H1 (cell line): Measurements from ENCODE around the gene FZD4. TPM values are rescaled to one million over a fixed set of nuclear protein-coding genes. Genes with fewer than 3 reads are reported as not detected.

Experiments used
- CTCF ChIA-PET: fragments of 300-600 bp; sonication (Branson Sonifier 250); formaldehyde crosslinking; loops from one replicate; lab custom pipeline; 2021; ENCODE audit not compliant: partially characterized antibody; lab: Charles Lee
- POLR2A ChIA-PET: fragments of 300-600 bp; sonication (Branson Sonifier 250); formaldehyde crosslinking; loops from one replicate; lab custom pipeline; 2021; ENCODE audit warnings: inconsistent platforms; ENCODE audit not compliant: partially characterized antibody; lab: Charles Lee
- DNase-seq, 2 experiments: peaks; one replicate each; pipeline versions ENCODE4 v3.0.0 to v3.0.0-alpha.2; 2010 to 2022; ENCODE audit warnings: low spot score in 2 of 2, low read depth in 1 of 2, mixed read lengths in 1 of 2
- FAIRE-seq: peaks from 2 replicates; lab custom pipeline; 2011; peaks lifted over from hg19 to GRCh38; lab: Jason Lieb, UNC
- H2AFZ ChIP-seq: 2 replicates; pipeline ENCODE4 v1.8.1; 2012; ENCODE audit warnings: low read length, inconsistent platforms
- H2AK5ac ChIP-seq: 2 replicates; pipeline ENCODE4 v1.6.1; 2013; ENCODE audit warnings: low read depth, low read length
- H2BK120ac ChIP-seq: replicated peaks from 2 replicates; pipeline ENCODE3; 2013; ENCODE audit warnings: low read depth, low read length, inconsistent platforms
- H2BK12ac ChIP-seq: 2 replicates; pipeline ENCODE4 v1.6.1; 2013; ENCODE audit warnings: low read depth, low read length
- H2BK15ac ChIP-seq: 2 replicates; pipeline ENCODE4 v1.6.1; 2013; ENCODE audit warnings: low read length
- H2BK20ac ChIP-seq: 2 replicates; pipeline ENCODE4 v1.6.1; 2013; ENCODE audit warnings: low read length
- H2BK5ac ChIP-seq: 2 replicates; pipeline ENCODE4 v1.6.1; 2013; ENCODE audit warnings: low read depth, low read length
- H3K14ac ChIP-seq: 2 replicates; pipeline ENCODE4 v1.6.1; 2013; ENCODE audit warnings: inconsistent platforms; ENCODE audit not compliant: insufficient read length
- H3K18ac ChIP-seq: 2 replicates; pipeline ENCODE4 v1.6.1; 2013; ENCODE audit warnings: low read length; ENCODE audit errors: extremely low read depth
- H3K23ac ChIP-seq: 2 replicates; pipeline ENCODE4 v1.6.1; 2013; ENCODE audit warnings: inconsistent platforms; ENCODE audit not compliant: insufficient read length
- H3K23me2 ChIP-seq: 2 replicates; pipeline ENCODE4 v1.6.1; 2013; ENCODE audit warnings: low read depth, low read length
- H3K27ac ChIP-seq: 2 replicates; pipeline ENCODE4 v1.6.1; 2011; ENCODE audit warnings: low read depth, low read length, inconsistent platforms
- H3K27me3 ChIP-seq, 4 experiments: replicated peaks in 1 of 4; 1 replicate in 1 of 4; 2 replicates in 3 of 4; pipeline versions ENCODE4 v1.6.1 to v1.8.1; 2011 to 2013; ENCODE audit warnings: low read length in 3 of 4, mild to moderate bottlenecking in 3 of 4, inconsistent platforms in 2 of 4, mixed read lengths in 2 of 4, moderate library complexity in 1 of 4; ENCODE audit not compliant: control insufficient read depth in 3 of 4, insufficient read depth in 3 of 4; ENCODE audit errors: extremely low read depth in 1 of 4
- H3K36me3 ChIP-seq, 4 experiments: 2 replicates each; pipeline versions ENCODE4 v1.6.1 to v1.8.1; 2011 to 2013; ENCODE audit warnings: mild to moderate bottlenecking in 4 of 4, low read length in 3 of 4, moderate library complexity in 2 of 4, control low read depth in 1 of 4, inconsistent platforms in 1 of 4; ENCODE audit not compliant: insufficient read depth in 4 of 4, control insufficient read depth in 2 of 4
- H3K4ac ChIP-seq: replicated peaks from 2 replicates; pipeline ENCODE3; 2013; ENCODE audit warnings: low read length, low read depth, mixed read lengths, inconsistent platforms; ENCODE audit not compliant: insufficient read length
- H3K4me1 ChIP-seq, 4 experiments: replicated peaks in 1 of 4; 1 replicate in 1 of 4; 2 replicates in 3 of 4; pipeline versions ENCODE4 v1.6.1 to v1.8.1; 2011 to 2013; ENCODE audit warnings: low read length in 3 of 4, inconsistent platforms in 2 of 4, mixed read lengths in 1 of 4; ENCODE audit not compliant: insufficient read depth in 4 of 4, control insufficient read depth in 3 of 4
- H3K4me2 ChIP-seq, 2 experiments: 2 replicates each; pipeline versions ENCODE4 v1.6.1 to v1.8.1; 2011 to 2013; ENCODE audit warnings: low read depth in 2 of 2, low read length in 2 of 2, control low read depth in 1 of 2, inconsistent platforms in 1 of 2, mild to moderate bottlenecking in 1 of 2; ENCODE audit not compliant: insufficient read depth in 1 of 2
- H3K4me3 ChIP-seq, 4 experiments: fragments of 200-600, 300-600 bp in 1 of 4; sonication (generic), shearing (Covaris generic), sonication (Bioruptor Twin) in 1 of 4; 2 replicates each; pipeline versions ENCODE4 v1.5.1 to v1.8.1; 2011 to 2016; ENCODE audit warnings: low read length in 4 of 4, low read depth in 3 of 4, control low read depth in 2 of 4, inconsistent platforms in 2 of 4, mild to moderate bottlenecking in 2 of 4, mixed read lengths in 1 of 4, moderate library complexity in 1 of 4; ENCODE audit not compliant: insufficient read depth in 2 of 4; ENCODE audit errors: extremely low read depth in 1 of 4
- H3K56ac ChIP-seq: replicated peaks from 2 replicates; pipeline ENCODE3; 2013; ENCODE audit warnings: low read depth, mild to moderate bottlenecking, mixed read lengths, low read length, inconsistent platforms; ENCODE audit not compliant: insufficient read length
- H3K79me1 ChIP-seq: 2 replicates; pipeline ENCODE4 v1.6.1; 2013; ENCODE audit warnings: low read depth, low read length, control low read depth
- H3K79me2 ChIP-seq, 2 experiments: 2 replicates each; pipeline versions ENCODE4 v1.6.1 to v1.8.1; 2012 to 2013; ENCODE audit warnings: low read length in 2 of 2, mild to moderate bottlenecking in 2 of 2, inconsistent platforms in 1 of 2; ENCODE audit not compliant: insufficient read depth in 2 of 2, control insufficient read depth in 1 of 2
- H3K9ac ChIP-seq, 4 experiments: replicated peaks in 1 of 4; 1 replicate in 1 of 4; 2 replicates in 3 of 4; pipeline versions ENCODE4 v1.6.1 to v1.8.1; 2011 to 2013; ENCODE audit warnings: low read depth in 3 of 4, low read length in 3 of 4, control low read depth in 2 of 4, mild to moderate bottlenecking in 2 of 4, moderate library complexity in 2 of 4, inconsistent platforms in 1 of 4; ENCODE audit errors: extremely low read depth in 1 of 4
- H3K9me3 ChIP-seq, 2 experiments: 2 replicates each; pipeline versions ENCODE4 v1.6.1 to v1.8.1; 2012 to 2013; ENCODE audit warnings: mild to moderate bottlenecking in 2 of 2, moderate library complexity in 2 of 2, control low read depth in 1 of 2, inconsistent platforms in 1 of 2, low read depth in 1 of 2, low read length in 1 of 2, mixed read lengths in 1 of 2; ENCODE audit not compliant: insufficient read depth in 2 of 2
- H4K20me1 ChIP-seq, 2 experiments: replicated peaks in 1 of 2; 2 replicates each; pipeline versions ENCODE3 to v1.8.1; 2011 to 2013; ENCODE audit warnings: inconsistent platforms in 2 of 2, low read length in 2 of 2, mild to moderate bottlenecking in 1 of 2; ENCODE audit not compliant: insufficient read depth in 2 of 2, control insufficient read depth in 1 of 2
- H4K5ac ChIP-seq: 2 replicates; pipeline ENCODE4 v1.6.1; 2013; ENCODE audit warnings: low read length, low read depth, mixed read lengths, inconsistent platforms; ENCODE audit not compliant: insufficient read length
- H4K8ac ChIP-seq: 2 replicates; pipeline ENCODE4 v1.8.0; 2013; ENCODE audit warnings: mild to moderate bottlenecking, moderate library complexity, low read length, inconsistent platforms; ENCODE audit not compliant: insufficient read depth; ENCODE audit errors: extremely low read depth
- H4K91ac ChIP-seq: replicated peaks from 2 replicates; pipeline ENCODE3; 2013; ENCODE audit warnings: low read length, mixed read lengths, inconsistent platforms; ENCODE audit not compliant: insufficient read length
- CBX5 ChIP-seq: fragments of 300-800, 300-1000 bp; sonication (generic); IDR thresholded peaks from 2 replicates; pipeline ENCODE4 v1.7.1; 2016; ENCODE audit warnings: antibody characterized with exemption, low read length, low read depth
- CEBPB ChIP-seq: IDR thresholded peaks from 2 replicates; pipeline ENCODE4 v1.6.1; 2012; ENCODE audit warnings: low read depth, low read length
- CHD1 ChIP-seq: IDR thresholded peaks from 2 replicates; pipeline ENCODE4 v1.6.1; 2012; ENCODE audit warnings: low read depth, low read length, improper control_type of control experiment
- GABPA ChIP-seq: IDR thresholded peaks from 2 replicates; pipeline ENCODE4 v1.6.1; 2011; ENCODE audit warnings: mild to moderate bottlenecking, low read length, moderate library complexity, borderline replicate concordance; ENCODE audit not compliant: insufficient read depth
- GTF2F1 ChIP-seq: IDR thresholded peaks from 2 replicates; pipeline ENCODE4 v1.6.1; 2012; ENCODE audit warnings: low read depth, low read length, improper control_type of control experiment, borderline replicate concordance
- HDAC6 ChIP-seq: IDR thresholded peaks from one replicate; pipeline ENCODE4 v1.7.1; 2012; ENCODE audit warnings: low read depth, mild to moderate bottlenecking, inconsistent platforms, low read length, moderate library complexity
- RXRA ChIP-seq: IDR thresholded peaks from 2 replicates; pipeline ENCODE4 v1.6.1; 2011; ENCODE audit warnings: low read depth, mild to moderate bottlenecking, low read length, moderate library complexity; ENCODE audit not compliant: insufficient read depth
- SIX5 ChIP-seq: IDR thresholded peaks from 2 replicates; pipeline ENCODE4 v1.6.1; 2011; ENCODE audit warnings: mild to moderate bottlenecking, low read depth, low read length
- SRF ChIP-seq: IDR thresholded peaks from 2 replicates; pipeline ENCODE4 v1.6.1; 2011; ENCODE audit warnings: mild to moderate bottlenecking, low read depth, low read length, moderate library complexity
- SUZ12 ChIP-seq: fragments of 200-600 bp; sonication (generic); IDR thresholded peaks from 2 replicates; pipeline ENCODE4 v1.6.1; 2012; ENCODE audit warnings: mild to moderate bottlenecking, inconsistent platforms, low read length, moderate library complexity, mixed read lengths
- WGBS, 2 experiments: shearing (Covaris generic) in 1 of 2; methylation state at CpG; one replicate each; pipeline versions ENCODE4 v1.1.6 to v1.1.7; 2013 to 2015; ENCODE audit warnings: low lambda C conversion rate in 2 of 2, mixed read lengths in 2 of 2, inconsistent platforms in 1 of 2, low coverage in 1 of 2, missing lambda C conversion rate in 1 of 2; ENCODE audit not compliant: insufficient replicate concordance in 2 of 2, insufficient coverage in 1 of 2, insufficient read length in 1 of 2; ENCODE audit errors: extremely low coverage in 1 of 2, missing lambda C conversion rate in 1 of 2; 5-methylcytosine and 5-hydroxymethylcytosine counted together
- polyA plus RNA-seq, 7 experiments: library from polyadenylated mRNA; depleted of rRNA in 3 of 7; stranded (reverse) in 5 of 7; unstranded in 2 of 7; fragments of >200 nt in 5 of 7; fragments of 200-250 nt in 2 of 7; gene quantifications; 1 replicate in 5 of 7; 2 replicates in 1 of 7; 4 replicates in 1 of 7; pipeline versions ENCODE4 v1.2.1 to v1.2.3, GENCODE V29; 2011 to 2013; ENCODE audit warnings: missing spikeins in 2 of 7, mixed read lengths in 2 of 7
- total RNA-seq: library from RNA; stranded (reverse); fragmentation: NEBNext Ultra II Directional; extraction: Animal tissue kit (Norgen Biotek cat#: 25700); gene quantifications from 2 replicates; pipeline ENCODE4 v1.2.1, GENCODE V29; 2021

FZD4 gene
- total and polyA plus RNA-seq, 2 of the 8 experiments (the other 6 are each of a cell fraction or from before 2014, with no cell fraction given): 3.1 to 7.1 TPM

DNA sequence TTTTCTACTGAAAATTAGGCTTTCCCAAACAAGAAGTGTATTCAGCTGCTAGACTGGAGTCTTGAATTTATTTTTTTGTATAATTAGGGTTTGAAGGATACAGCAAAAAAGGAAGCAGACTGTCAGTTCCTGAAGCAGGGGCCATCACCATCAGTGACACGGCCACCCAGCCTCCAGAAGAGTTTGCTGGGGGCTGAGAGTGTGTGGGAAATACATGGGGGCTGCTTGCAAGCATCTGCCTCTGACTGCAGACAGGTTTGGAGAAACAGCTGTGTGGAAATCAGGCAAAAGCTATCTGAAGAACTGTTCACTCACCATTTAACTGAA lies 23.0 kb downstream of the FZD4 start:
- H3K27me3 ChIP-seq: no peaks in the 10 kb centered on the region
- H2AFZ ChIP-seq: no peak overlapping the region
- H3K9ac ChIP-seq: no peak overlapping the region
- H3K4me3 ChIP-seq: no peak overlapping the region
- 93% methylated on average over 1 of the region's 1 CpG; no CpG with 5 or more reads in 1 of the 2 experiments for WGBS, 2 experiments
- no peak overlapping the region for H2BK15ac ChIP-seq
- POLR2A ChIA-PET: no interaction called here
- no peak overlapping the region for H2BK5ac ChIP-seq
- H3K4me2 ChIP-seq: no peak overlapping the region
- no peaks in the 10 kb centered on the region for H3K23me2 ChIP-seq
- H3K18ac ChIP-seq: no peak overlapping the region
- DNase-seq: no peak
- H3K23ac ChIP-seq: no peak overlapping the region
- no peaks in the 10 kb centered on the region for H3K79me2 ChIP-seq
- no peak overlapping the region for H2BK20ac ChIP-seq
- H4K5ac ChIP-seq: no peak overlapping the region
- no peak overlapping the region for H3K27ac ChIP-seq
- no peaks in the 10 kb centered on the region for H3K9me3 ChIP-seq
- no peak overlapping the region for H3K4ac ChIP-seq
- no peaks in the 10 kb centered on the region for H3K79me1 ChIP-seq
- no peak for FAIRE-seq
- CTCF ChIA-PET: interaction anchor here (0.6 to 1.6 kb wide), 8 partner anchors 9 to 420 kb away, joined by 3 to 5 read pairs (median 3); partner anchors contain the start of gene FZD4
- no peaks in the 10 kb centered on the region for H3K36me3 ChIP-seq
- TF ChIP-seq SRF (no peak), GTF2F1 (no peak), CHD1 (no peak), GABPA (no peak), HDAC6 (no peak), SUZ12 (no peak), SIX5 (no peak), CBX5 (no peak), RXRA (no peak), CEBPB (no peak)
- H3K56ac ChIP-seq: no peak overlapping the region
- no peak overlapping the region for H2BK120ac ChIP-seq
- H4K91ac ChIP-seq: no peak overlapping the region
- no peak overlapping the region for H4K8ac ChIP-seq
- H2BK12ac ChIP-seq: no peak overlapping the region
- H3K14ac ChIP-seq: no peak overlapping the region
- no peaks in the 10 kb centered on the region for H4K20me1 ChIP-seq
- peaks cover 0 to 8% (median 3%) of the 10 kb centered on the region in 4 experiments; a peak in 4 of 7 replicates for H3K4me1 ChIP-seq
- H2AK5ac ChIP-seq: no peak overlapping the region
